GM18517 (cell line): ENCODE results near the gene PON3.

Experiments used
- ATAC-seq: cut with Tn5 transposase; IDR thresholded peaks from one replicate; pipeline ENCODE4 v1.9.1; 2021; ENCODE audit warnings: mild to moderate bottlenecking, moderate library complexity; ENCODE audit not compliant: unreplicated experiment

Gene PON3

GRCh38 chr7:95309951-95310350 lies 86.2 kb downstream of the PON3 start:
- no peak for ATAC-seq
